ENCODE results near the gene RPP14. TPM values are rescaled to one million over a fixed set of nuclear protein-coding genes. Genes with fewer than 3 reads are reported as not detected.

The RPP14 gene
- total RNA-seq, 1 experiment from 2014 or later, result 22.4 TPM

- RAD21 ChIA-PET (ENCODE audit: low non-redundant PET in 1 of 2, low total read pairs in 2 of 2, uncharacterized antibody in 2 of 2, unreplicated experiment in 2 of 2), result no interaction called here
Observed at GRCh38 chr3:58281069-58281468, 25.0 kb upstream of the RPP14 start.

More at GRCh38 chr3:58281069-58281468, 25.0 kb upstream of the RPP14 start:
- Histone ChIP-seq H3K9ac (ENCODE audit: low read length) (no peak overlapping the region), H4K20me1 (ENCODE audit: insufficient read depth) (no peaks in the 10 kb centered on the region), H3K79me2 (ENCODE audit: insufficient read depth, low read length) (no peaks in the 10 kb centered on the region), H3K4me1 (ENCODE audit: control insufficient read depth in 1 of 2, insufficient read depth in 2 of 2, low read length in 2 of 2) (no peaks in the 10 kb centered on the region), H3K9me3 (ENCODE audit: control insufficient read depth in 1 of 2, insufficient read depth in 1 of 2, low read depth in 1 of 2, low read length in 2 of 2) (no peaks in the 10 kb centered on the region), H3K9me2 (ENCODE audit: insufficient read depth) (no peaks in the 10 kb centered on the region), H3K4me2 (ENCODE audit: low read length) (no peak overlapping the region), H3K27ac (ENCODE audit: low read depth, low read length) (no peak overlapping the region), H2AFZ (ENCODE audit: low read depth, low read length, poor library complexity, severe bottlenecking) (no peak overlapping the region), H3K4me3 (replicated peaks in 1 of 2; ENCODE audit: low read depth in 1 of 2, low read length in 2 of 2) (no peak overlapping the region), H3K27me3 (ENCODE audit: insufficient read depth, low read length) (no peaks in the 10 kb centered on the region), H3K36me3 (ENCODE audit: control insufficient read depth in 1 of 2, insufficient read depth in 2 of 2, low read length in 2 of 2) (no peaks in the 10 kb centered on the region)
- DNase-seq (ENCODE audit: low read depth, low spot score), result no peak
- intact Hi-C loops (cut with micrococcal nuclease), result no loop called here
- no peak for ATAC-seq
- no TSS peak for BruUV-seq (replicated peaks)
- CTCF ChIA-PET, result no interaction called here
- TF ChIP-seq FOSL1 (IDR thresholded peaks at IDR 0.05; ENCODE audit: low read depth) (no peak), POLR2AphosphoS5 (IDR thresholded peaks at IDR 0.05; ENCODE audit: low read depth, low read length) (no peak), CTCF (IDR thresholded peaks at IDR 0.05 in 2 of 3, conservative IDR thresholded peaks at IDR 0.05 in 1 of 3; ENCODE audit: borderline replicate concordance in 1 of 3, insufficient read depth in 1 of 3, low read depth in 2 of 3, low read length in 2 of 3) (no peak), POLR2A (IDR thresholded peaks at IDR 0.05; ENCODE audit: borderline replicate concordance, extremely low read depth, insufficient read depth, insufficient read length) (no peak), SIN3A (IDR thresholded peaks at IDR 0.05; ENCODE audit: low read depth) (no peak), SRF (IDR thresholded peaks at IDR 0.05; ENCODE audit: low read depth) (no peak), MAX (IDR thresholded peaks at IDR 0.05) (no peak), RAD21 (IDR thresholded peaks at IDR 0.05; ENCODE audit: low read depth) (no peak), SP1 (IDR thresholded peaks at IDR 0.05; ENCODE audit: low read depth) (no peak), REST (IDR thresholded peaks at IDR 0.05; ENCODE audit: low read depth) (no peak)
- POLR2A ChIA-PET, result no interaction called here

Data from HCT116 (cell line).